HEK293T (cell line): ENCODE results near the gene ITPRID1.

Experiments used
- ELF4 ChIP-seq: fragments of 450-650 bp; IDR thresholded peaks from 2 replicates; pipeline ENCODE4 v1.6.1; 2017; ENCODE audit warnings: antibody characterized with exemption
- FOXK2 ChIP-seq: fragments of 450-650 bp; IDR thresholded peaks from 2 replicates; pipeline ENCODE4 v1.6.1; 2016; ENCODE audit warnings: mild to moderate bottlenecking
- LEF1 ChIP-seq: fragments of 450-650 bp; IDR thresholded peaks from 2 replicates; pipeline ENCODE4 v1.6.1; 2017; ENCODE audit warnings: mild to moderate bottlenecking, borderline replicate concordance
- SP1 ChIP-seq: fragments of 450-650 bp; IDR thresholded peaks from 2 replicates; pipeline ENCODE4 v1.6.1; 2017
- TARDBP ChIP-seq: fragments of 450-650 bp; IDR thresholded peaks from 2 replicates; pipeline ENCODE4 v1.6.1; 2016

GRCh38 chr7:31595390-31595789, 81.5 kb downstream of the ITPRID1 start:
- TF ChIP-seq TARDBP, result no peak
- no peak for TF ChIP-seq SP1
- no peak for TF ChIP-seq ELF4
- no peak for TF ChIP-seq LEF1
- no peak for TF ChIP-seq FOXK2
